ENCODE measurements around the gene CPEB3.
"Not testable (repeated sequence)": the region's sequence is repeated elsewhere in the genome, so short reads cannot be mapped to it uniquely, and the experiment has no call there.

The CPEB3 gene

DNA sequence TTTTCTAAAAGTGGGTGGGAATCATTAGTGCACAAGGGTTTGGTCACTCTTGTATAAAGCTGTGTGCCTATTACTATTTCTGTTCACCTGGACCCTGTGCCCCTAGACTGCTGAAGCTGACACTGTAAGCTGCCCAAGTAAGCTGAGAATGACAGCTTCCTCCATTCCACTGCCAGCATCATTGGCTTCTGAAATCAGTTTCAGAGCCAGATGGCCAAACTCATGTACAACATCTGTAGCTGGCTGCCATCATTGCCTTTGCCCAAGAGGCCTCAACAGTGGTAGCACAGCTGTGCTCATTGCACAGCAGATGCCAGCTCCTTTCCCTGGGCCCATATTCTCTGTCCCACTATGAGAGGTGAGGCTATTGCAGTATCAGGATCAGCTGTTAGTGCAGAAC lies 165.7 kb downstream of the CPEB3 start:
- Histone ChIP-seq H3K4me3 (ENCODE audit: low read length) (no peak overlapping the region), H3K9me3 (ENCODE audit: control insufficient read depth, low read length) (no peaks in the 10 kb centered on the region), H3K27me3 (ENCODE audit: control insufficient read depth, insufficient read depth, low read length) (no peaks in the 10 kb centered on the region), H3K4me1 (ENCODE audit: control insufficient read depth, insufficient read depth, low read length) (peaks cover 44% of the 10 kb centered on the region), H3K9ac (ENCODE audit: low read length) (no peak overlapping the region), H3K36me3 (ENCODE audit: control insufficient read depth, insufficient read depth, low read length) (no peaks in the 10 kb centered on the region)

- Histone ChIP-seq H3K27me3 (ENCODE audit: control insufficient read depth, insufficient read depth, low read length) (no peaks in the 10 kb centered on the region), H3K4me3 (ENCODE audit: low read length) (no peak overlapping the region), H3K36me3 (ENCODE audit: control insufficient read depth, insufficient read depth, low read length) (no peaks in the 10 kb centered on the region), H3K9ac (ENCODE audit: low read length) (no peak overlapping the region), H3K9me3 (ENCODE audit: control insufficient read depth, low read length) (no peaks in the 10 kb centered on the region), H3K4me1 (ENCODE audit: control insufficient read depth, insufficient read depth, low read length) (peaks cover 44% of the 10 kb centered on the region)
Observed at GRCh38 chr10:92124616-92125143, 166.2 kb downstream of the CPEB3 start.

DNA sequence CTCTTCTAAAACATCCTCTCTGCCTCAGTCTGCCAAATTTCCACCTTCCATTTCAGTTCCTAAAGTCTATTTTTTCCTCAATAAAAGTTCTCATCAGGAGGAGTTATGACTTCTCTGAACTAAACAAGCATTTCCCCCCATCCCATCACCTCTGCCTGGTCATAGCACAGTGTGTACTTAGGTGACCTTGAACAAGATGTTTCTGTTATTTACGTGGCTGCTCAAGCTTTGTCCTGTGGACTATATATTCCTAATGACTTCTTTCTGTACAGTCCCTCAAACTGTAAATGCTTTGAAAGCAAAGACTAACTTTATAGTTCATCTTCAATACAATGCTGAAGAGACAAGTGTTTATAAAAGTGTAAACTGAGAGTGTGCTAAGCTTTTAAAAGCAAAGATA lies 166.9 kb downstream of the CPEB3 start:
- Histone ChIP-seq H3K4me3 (ENCODE audit: low read length) (no peak overlapping the region), H3K9me3 (ENCODE audit: control insufficient read depth, low read length) (no peaks in the 10 kb centered on the region), H3K4me1 (ENCODE audit: control insufficient read depth, insufficient read depth, low read length) (peaks cover 44% of the 10 kb centered on the region), H3K36me3 (ENCODE audit: control insufficient read depth, insufficient read depth, low read length) (no peaks in the 10 kb centered on the region), H3K27me3 (ENCODE audit: control insufficient read depth, insufficient read depth, low read length) (no peaks in the 10 kb centered on the region), H3K9ac (ENCODE audit: low read length) (no peak overlapping the region)

DNA sequence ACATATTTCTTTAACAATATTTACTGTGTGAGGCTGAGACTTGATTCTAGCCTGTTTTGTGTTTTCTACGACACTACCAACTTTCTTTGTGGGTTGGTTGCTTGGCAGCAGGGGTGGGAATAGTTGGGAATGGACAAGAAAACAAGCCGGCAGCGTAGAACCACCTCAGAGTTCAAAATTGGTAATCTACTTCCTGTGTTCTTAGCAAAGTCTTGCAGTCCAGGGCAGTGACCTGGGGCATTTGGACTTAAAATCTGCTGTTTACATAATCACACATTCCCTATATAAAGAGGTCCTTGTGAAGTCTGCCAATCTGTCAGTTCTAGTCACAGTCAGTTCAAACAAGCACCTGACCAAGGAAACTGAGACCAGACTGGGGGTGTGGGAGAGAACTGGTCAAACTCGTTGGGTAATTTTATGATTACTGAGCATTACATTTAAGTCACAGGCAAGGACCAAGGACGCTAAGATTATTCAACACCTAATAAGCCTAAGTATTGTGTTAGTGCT lies 167.9 kb downstream of the CPEB3 start:
- Histone ChIP-seq H3K9ac (ENCODE audit: low read length) (no peak overlapping the region), H3K4me1 (ENCODE audit: control insufficient read depth, insufficient read depth, low read length) (peaks cover 44% of the 10 kb centered on the region), H3K4me3 (ENCODE audit: low read length) (no peak overlapping the region)

DNA sequence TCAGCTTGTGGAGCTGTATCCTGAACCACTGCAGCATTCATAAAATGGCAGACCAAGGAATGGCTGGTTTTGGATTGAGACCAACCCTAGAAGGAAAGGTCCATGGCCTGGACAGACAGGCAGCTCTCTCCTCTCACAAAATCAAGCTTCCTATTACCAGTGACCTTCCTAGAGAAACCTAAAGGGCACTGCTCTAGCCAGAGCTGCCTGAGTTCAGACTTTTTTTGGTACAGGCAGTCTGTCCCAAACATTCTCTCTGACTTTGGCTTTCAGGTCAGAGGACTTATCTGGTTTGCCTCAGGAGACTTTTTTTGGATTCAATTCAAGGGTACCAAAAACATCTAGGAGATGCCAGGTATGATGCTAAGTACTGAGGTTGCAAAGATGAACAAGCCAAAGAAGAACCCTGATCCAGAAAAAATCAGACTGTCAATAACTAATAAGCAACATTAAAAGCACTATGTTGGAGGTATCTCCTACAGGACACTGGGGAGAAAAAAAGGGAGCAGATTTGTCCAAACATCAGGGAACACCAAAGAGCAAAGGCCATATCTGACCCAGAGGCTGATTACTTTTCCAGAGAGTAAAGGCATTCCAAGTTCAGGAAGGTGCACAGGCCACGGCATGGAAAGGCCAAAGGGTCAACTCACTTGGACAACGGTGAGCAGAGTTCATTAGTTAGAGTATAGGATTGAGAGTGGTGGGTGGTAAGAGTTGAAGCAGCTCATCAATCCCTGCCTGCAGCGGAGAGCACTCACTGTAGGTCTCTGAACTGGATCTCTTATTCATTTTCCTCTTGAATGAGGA lies 169.0 kb downstream of the CPEB3 start:
- Histone ChIP-seq H3K9me3 (ENCODE audit: control insufficient read depth, low read length) (no peaks in the 10 kb centered on the region), H3K4me1 (ENCODE audit: control insufficient read depth, insufficient read depth, low read length) (peaks cover 44% of the 10 kb centered on the region), H3K27me3 (ENCODE audit: control insufficient read depth, insufficient read depth, low read length) (no peaks in the 10 kb centered on the region), H3K36me3 (ENCODE audit: control insufficient read depth, insufficient read depth, low read length) (no peaks in the 10 kb centered on the region), H3K4me3 (ENCODE audit: low read length) (no peak overlapping the region), H3K9ac (ENCODE audit: low read length) (no peak overlapping the region)

More for the DNA sequence above, 167.9 kb downstream of the CPEB3 start:
- Histone ChIP-seq H3K9me3 (ENCODE audit: control insufficient read depth, low read length) (no peaks in the 10 kb centered on the region), H3K36me3 (ENCODE audit: control insufficient read depth, insufficient read depth, low read length) (no peaks in the 10 kb centered on the region), H3K27me3 (ENCODE audit: control insufficient read depth, insufficient read depth, low read length) (no peaks in the 10 kb centered on the region)

GRCh38 chr10:92119340-92119739 lies 171.5 kb downstream of the CPEB3 start:
- Histone ChIP-seq H3K4me1 (ENCODE audit: control insufficient read depth, insufficient read depth, low read length) (peaks cover 23% of the 10 kb centered on the region), H3K9me3 (ENCODE audit: control insufficient read depth, low read length) (no peaks in the 10 kb centered on the region), H3K27me3 (ENCODE audit: control insufficient read depth, insufficient read depth, low read length) (no peaks in the 10 kb centered on the region), H3K9ac (ENCODE audit: low read length) (no peak overlapping the region), H3K4me3 (ENCODE audit: low read length) (no peak overlapping the region), H3K36me3 (ENCODE audit: control insufficient read depth, insufficient read depth, low read length) (no peaks in the 10 kb centered on the region)

DNA sequence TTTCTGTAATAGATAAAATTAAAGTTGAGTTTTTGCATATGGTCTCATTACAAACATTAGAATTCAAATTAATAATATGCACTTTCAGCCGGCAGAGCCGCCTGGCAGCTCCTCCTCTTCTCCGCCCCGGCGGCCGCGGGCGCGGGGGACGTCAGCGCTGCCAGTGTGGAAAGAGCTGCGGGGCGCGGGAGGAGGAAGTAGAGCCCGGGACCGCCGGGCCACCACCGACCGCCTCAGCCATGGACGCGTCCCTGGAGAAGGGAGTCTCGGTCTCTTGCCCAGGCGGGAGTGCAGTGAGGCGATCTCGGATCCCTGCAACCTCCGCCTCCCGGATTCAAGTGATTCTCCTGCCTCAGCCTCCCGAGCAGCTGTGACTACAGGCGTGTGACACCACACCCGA lies 176.0 kb downstream of the CPEB3 start:
- H3K9ac ChIP-seq (ENCODE audit: low read length); H3K9me3 ChIP-seq (ENCODE audit: control insufficient read depth, low read length); H3K27me3 ChIP-seq (ENCODE audit: control insufficient read depth, insufficient read depth, low read length); H3K4me1 ChIP-seq (ENCODE audit: control insufficient read depth, insufficient read depth, low read length); H3K4me3 ChIP-seq (ENCODE audit: low read length); H3K36me3 ChIP-seq (ENCODE audit: control insufficient read depth, insufficient read depth, low read length): not testable (repeated sequence)

- H3K9ac ChIP-seq (ENCODE audit: low read length): no peak overlapping the region
- H3K4me3 ChIP-seq (ENCODE audit: low read length): no peak overlapping the region
- no peaks in the 10 kb centered on the region for H3K27me3 ChIP-seq (ENCODE audit: control insufficient read depth, insufficient read depth, low read length)
- no peaks in the 10 kb centered on the region for H3K36me3 ChIP-seq (ENCODE audit: control insufficient read depth, insufficient read depth, low read length)
- no peaks in the 10 kb centered on the region for H3K9me3 ChIP-seq (ENCODE audit: control insufficient read depth, low read length)
- H3K4me1 ChIP-seq (ENCODE audit: control insufficient read depth, insufficient read depth, low read length): no peaks in the 10 kb centered on the region
Observed at GRCh38 chr10:92113911-92114600, 176.8 kb downstream of the CPEB3 start.

DNA sequence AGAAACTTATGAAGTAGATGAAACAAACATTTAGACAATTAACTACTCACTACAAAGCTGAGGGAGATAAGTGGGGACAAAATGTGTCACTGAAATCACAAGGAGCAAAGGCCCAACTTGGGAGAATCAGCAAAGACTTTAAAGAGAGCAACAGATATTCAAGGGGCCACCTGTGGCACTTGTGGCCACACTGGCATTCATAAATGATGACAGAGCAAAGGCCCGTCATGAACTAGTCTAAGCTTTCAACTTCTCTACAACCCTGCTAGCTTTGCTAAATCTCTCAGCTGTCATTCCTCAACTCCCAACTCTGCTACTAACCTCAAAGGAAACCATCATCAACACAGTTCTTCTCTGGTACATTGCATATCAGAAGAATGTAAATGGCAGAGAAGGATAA lies 178.4 kb downstream of the CPEB3 start:
- no peaks in the 10 kb centered on the region for H3K27me3 ChIP-seq (ENCODE audit: control insufficient read depth, insufficient read depth, low read length)
- no peaks in the 10 kb centered on the region for H3K9me3 ChIP-seq (ENCODE audit: control insufficient read depth, low read length)
- no peaks in the 10 kb centered on the region for H3K36me3 ChIP-seq (ENCODE audit: control insufficient read depth, insufficient read depth, low read length)
- peaks cover under 1% of the 10 kb centered on the region for H3K4me1 ChIP-seq (ENCODE audit: control insufficient read depth, insufficient read depth, low read length)
- H3K9ac ChIP-seq (ENCODE audit: low read length): no peak overlapping the region
- H3K4me3 ChIP-seq (ENCODE audit: low read length): no peak overlapping the region

DNA sequence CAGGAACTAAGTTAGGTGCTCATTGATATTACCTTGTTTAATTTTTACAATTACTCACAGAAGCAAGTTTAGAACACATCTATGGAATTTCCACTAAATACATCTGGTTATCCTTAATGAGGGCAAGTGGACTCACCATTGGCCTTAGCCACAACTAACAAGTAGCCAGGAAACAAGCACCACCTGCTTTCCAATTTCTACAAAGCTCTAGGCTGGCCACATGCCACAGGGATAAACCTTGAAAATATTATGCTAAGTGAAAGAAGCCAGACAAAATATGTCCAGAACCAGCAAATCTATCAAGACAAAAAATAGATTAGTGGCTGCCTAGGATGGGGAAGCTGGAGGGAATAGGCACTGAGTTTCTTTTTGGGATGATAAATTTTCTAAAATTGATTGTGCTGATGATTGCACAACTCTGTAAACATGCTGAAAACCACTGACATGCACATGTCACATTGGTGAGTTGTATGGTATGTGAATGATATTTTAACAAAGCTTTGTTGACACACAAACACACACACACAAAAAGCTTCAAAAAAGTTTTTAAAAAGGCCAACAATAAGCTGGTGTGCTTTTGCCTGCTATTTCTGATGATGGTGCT lies 179.4 kb downstream of the CPEB3 start:
- H3K9ac ChIP-seq (ENCODE audit: low read length): no peak overlapping the region
- H3K9me3 ChIP-seq (ENCODE audit: control insufficient read depth, low read length): no peaks in the 10 kb centered on the region
- H3K27me3 ChIP-seq (ENCODE audit: control insufficient read depth, insufficient read depth, low read length): no peaks in the 10 kb centered on the region
- peaks cover 4% of the 10 kb centered on the region for H3K4me1 ChIP-seq (ENCODE audit: control insufficient read depth, insufficient read depth, low read length)
- no peaks in the 10 kb centered on the region for H3K36me3 ChIP-seq (ENCODE audit: control insufficient read depth, insufficient read depth, low read length)
- no peak overlapping the region for H3K4me3 ChIP-seq (ENCODE audit: low read length)

DNA sequence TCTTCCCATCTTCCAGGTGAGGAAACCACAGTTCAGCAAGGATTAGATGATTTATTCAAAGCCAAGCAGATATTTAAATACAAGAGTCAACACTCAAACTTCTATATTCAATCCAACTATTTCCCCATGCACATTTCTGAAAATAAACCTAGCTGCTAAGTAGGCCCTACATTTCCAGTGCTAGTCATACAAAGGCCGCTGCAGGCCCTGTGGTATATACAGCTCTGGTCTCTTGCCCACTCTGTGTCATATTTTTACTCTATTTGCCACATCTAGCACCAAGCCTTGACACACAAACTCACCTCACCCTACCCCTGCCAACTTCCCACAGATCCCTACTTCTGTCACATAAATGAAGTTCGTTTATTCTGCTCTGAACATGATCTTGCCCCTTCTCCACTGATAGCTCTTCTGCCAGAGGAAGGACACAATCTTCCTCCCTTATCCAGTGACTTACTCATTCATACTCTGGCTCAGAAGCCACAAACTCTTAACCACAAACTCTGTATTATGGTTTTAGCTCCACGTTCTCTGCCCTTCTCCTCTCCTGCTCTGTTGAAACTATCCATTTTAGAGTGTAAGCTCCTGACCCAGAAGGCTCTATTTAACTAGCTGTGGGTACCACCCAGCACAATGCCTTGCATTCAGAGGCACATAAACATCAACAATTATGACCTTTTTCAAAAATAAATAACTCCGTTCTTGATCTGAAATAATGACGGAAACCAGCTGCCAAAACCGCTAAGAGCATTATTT lies 180.7 kb downstream of the CPEB3 start:
- Histone ChIP-seq H3K4me1 (ENCODE audit: control insufficient read depth, insufficient read depth, low read length) (peaks cover 4% of the 10 kb centered on the region), H3K9me3 (ENCODE audit: control insufficient read depth, low read length) (no peaks in the 10 kb centered on the region), H3K4me3 (ENCODE audit: low read length) (no peak overlapping the region), H3K27me3 (ENCODE audit: control insufficient read depth, insufficient read depth, low read length) (no peaks in the 10 kb centered on the region), H3K9ac (ENCODE audit: low read length) (no peak overlapping the region), H3K36me3 (ENCODE audit: control insufficient read depth, insufficient read depth, low read length) (no peaks in the 10 kb centered on the region)
